Fibroblast of lung (primary cell): ENCODE results near the gene ITPK1. TPM values are rescaled to one million over a fixed set of nuclear protein-coding genes. Genes with fewer than 3 reads are reported as not detected.

Experiments used
- DNase-seq, 2 donors: peaks; one replicate each; pipeline versions ENCODE4 v3.0.0 to v3.0.0-alpha.2; 2010; ENCODE audit warnings: low read depth in 2 of 2
- H2AFZ ChIP-seq: 2 replicates; pipeline ENCODE4 v1.5.1; 2012; ENCODE audit warnings: low read length, control low read depth, inconsistent platforms
- H3K27ac ChIP-seq: 2 replicates; pipeline ENCODE4 v1.5.1; 2011; ENCODE audit warnings: low read length, control low read depth; ENCODE audit not compliant: insufficient read depth
- H3K27me3 ChIP-seq: 2 replicates; pipeline ENCODE4 v1.5.1; 2011; ENCODE audit warnings: mild to moderate bottlenecking, low read length; ENCODE audit not compliant: control insufficient read depth, insufficient read depth
- H3K36me3 ChIP-seq: 2 replicates; pipeline ENCODE4 v1.5.1; 2011; ENCODE audit warnings: low read length; ENCODE audit not compliant: control insufficient read depth, insufficient read depth
- H3K4me1 ChIP-seq: 2 replicates; pipeline ENCODE4 v1.5.1; 2011; ENCODE audit warnings: low read length; ENCODE audit not compliant: control insufficient read depth, insufficient read depth; ENCODE audit errors: extremely low read depth
- H3K4me2 ChIP-seq: 2 replicates; pipeline ENCODE4 v1.5.1; 2011; ENCODE audit warnings: low read length, control low read depth; ENCODE audit not compliant: insufficient read depth; ENCODE audit errors: extremely low read depth
- H3K4me3 ChIP-seq, 4 experiments: fragments of 200-600 bp in 1 of 4; sonication (generic) in 1 of 4; replicated peaks in 1 of 4; 2 replicates each; pipeline ENCODE4 v1.5.1; 2011 to 2016; ENCODE audit warnings: low read length in 4 of 4, low read depth in 3 of 4, mild to moderate bottlenecking in 3 of 4, control low read depth in 2 of 4, inconsistent platforms in 1 of 4, mixed read lengths in 1 of 4; ENCODE audit not compliant: insufficient read depth in 1 of 4; ENCODE audit errors: control extremely low read depth in 1 of 4
- H3K79me2 ChIP-seq: 2 replicates; pipeline ENCODE4 v1.5.1; 2012; ENCODE audit warnings: mild to moderate bottlenecking, low read length, inconsistent platforms; ENCODE audit not compliant: control insufficient read depth, insufficient read depth
- H3K9ac ChIP-seq: 2 replicates; pipeline ENCODE4 v1.5.1; 2011; ENCODE audit warnings: mild to moderate bottlenecking, low read length, control low read depth; ENCODE audit not compliant: insufficient read depth
- H3K9me3 ChIP-seq: 2 replicates; pipeline ENCODE4 v1.5.1; 2012; ENCODE audit warnings: low read depth, low read length; ENCODE audit not compliant: control insufficient read depth, insufficient read depth
- H4K20me1 ChIP-seq: 2 replicates; pipeline ENCODE4 v1.5.1; 2011; ENCODE audit warnings: low read length; ENCODE audit not compliant: control insufficient read depth, insufficient read depth; ENCODE audit errors: extremely low read depth
- EZH2 ChIP-seq: IDR thresholded peaks from 2 replicates; pipeline ENCODE4 v1.5.1; 2012; ENCODE audit warnings: low read length, control low read depth, mild to moderate bottlenecking; ENCODE audit errors: missing control alignments
- polyA plus RNA-seq, 2 donors: library from polyadenylated mRNA; depleted of rRNA in 1 of 2; stranded (reverse) in 1 of 2; unstranded in 1 of 2; fragments of >200 nt; gene quantifications; 2 replicates each; pipeline ENCODE4 v1.2.1, GENCODE V29; 2011 to 2012; ENCODE audit warnings: missing spikeins in 1 of 2
- total RNA-seq: library from RNA; depleted of rRNA; stranded (reverse); fragments of >200 nt; gene quantifications from 2 replicates; pipeline ENCODE4 v1.2.1, GENCODE V29; 2014
- TF ChIP-seq, protein P1 (sequence below), 2 donors: IDR thresholded peaks in 1 of 2; conservative IDR thresholded peaks in 1 of 2; 1 replicate in 1 of 2; 2 replicates in 1 of 2; pipeline ENCODE4 v1.5.1; 2011 to 2012; ENCODE audit warnings: low read length in 2 of 2, control low read depth in 1 of 2, inconsistent platforms in 1 of 2, low read depth in 1 of 2, mild to moderate bottlenecking in 1 of 2

ITPK1 gene
- total and polyA plus RNA-seq, 2 donors (not counting 1 experiment from before 2014, with no cell fraction given) = 9.2 to 23.1 TPM

DNA sequence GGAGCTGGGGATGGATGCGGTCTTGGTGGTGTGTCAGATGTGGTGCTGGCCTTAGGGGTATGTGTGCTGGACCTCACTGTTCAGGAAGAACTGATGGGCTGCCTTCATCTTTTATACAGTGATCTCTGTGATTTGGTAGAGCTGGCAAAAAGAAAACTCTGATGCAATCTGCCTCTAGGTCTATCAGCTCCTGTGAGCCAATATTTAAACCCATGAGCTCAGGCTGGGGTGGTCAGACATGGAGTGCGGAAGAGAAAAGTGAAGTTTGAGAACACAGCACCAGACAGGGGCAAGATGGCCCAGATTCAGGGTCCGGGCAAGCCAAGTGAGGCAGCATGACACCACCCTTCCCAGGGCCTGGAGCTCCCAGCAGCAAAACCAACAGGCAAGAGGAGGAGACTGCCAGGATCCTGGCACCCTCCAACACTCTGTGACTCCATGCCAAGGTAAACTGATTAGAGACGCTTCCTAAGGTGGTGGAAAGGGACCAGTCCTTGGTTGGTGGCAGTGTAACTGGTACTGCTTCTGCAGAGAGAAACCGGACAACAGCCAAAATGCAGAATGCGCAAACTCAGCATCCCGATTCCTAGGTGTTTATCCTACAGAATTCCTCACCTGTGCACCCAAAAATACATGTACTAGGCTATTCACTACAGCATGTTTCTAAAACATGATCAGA lies 110.5 kb downstream of the ITPK1 start:
- Histone ChIP-seq H3K27ac (no peak overlapping the region), H3K27me3 (no peaks in the 10 kb centered on the region), H3K4me3 (no peak overlapping the region), H3K9me3 (no peaks in the 10 kb centered on the region), H3K36me3 (no peaks in the 10 kb centered on the region), H3K4me1 (peaks cover 5% of the 10 kb centered on the region), H4K20me1 (no peaks in the 10 kb centered on the region), H3K79me2 (no peaks in the 10 kb centered on the region), H3K4me2 (no peak overlapping the region), H2AFZ (no peak overlapping the region), H3K9ac (no peak overlapping the region)
- DNase-seq = no peak
- TF ChIP-seq, protein P1, sequence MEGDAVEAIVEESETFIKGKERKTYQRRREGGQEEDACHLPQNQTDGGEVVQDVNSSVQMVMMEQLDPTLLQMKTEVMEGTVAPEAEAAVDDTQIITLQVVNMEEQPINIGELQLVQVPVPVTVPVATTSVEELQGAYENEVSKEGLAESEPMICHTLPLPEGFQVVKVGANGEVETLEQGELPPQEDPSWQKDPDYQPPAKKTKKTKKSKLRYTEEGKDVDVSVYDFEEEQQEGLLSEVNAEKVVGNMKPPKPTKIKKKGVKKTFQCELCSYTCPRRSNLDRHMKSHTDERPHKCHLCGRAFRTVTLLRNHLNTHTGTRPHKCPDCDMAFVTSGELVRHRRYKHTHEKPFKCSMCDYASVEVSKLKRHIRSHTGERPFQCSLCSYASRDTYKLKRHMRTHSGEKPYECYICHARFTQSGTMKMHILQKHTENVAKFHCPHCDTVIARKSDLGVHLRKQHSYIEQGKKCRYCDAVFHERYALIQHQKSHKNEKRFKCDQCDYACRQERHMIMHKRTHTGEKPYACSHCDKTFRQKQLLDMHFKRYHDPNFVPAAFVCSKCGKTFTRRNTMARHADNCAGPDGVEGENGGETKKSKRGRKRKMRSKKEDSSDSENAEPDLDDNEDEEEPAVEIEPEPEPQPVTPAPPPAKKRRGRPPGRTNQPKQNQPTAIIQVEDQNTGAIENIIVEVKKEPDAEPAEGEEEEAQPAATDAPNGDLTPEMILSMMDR (conservative IDR thresholded peaks at IDR 0.05 in 1 of 2, IDR thresholded peaks at IDR 0.05 in 1 of 2; ENCODE audit: low read depth in 1 of 2, low read length in 2 of 2) = no peak
- TF ChIP-seq EZH2 = no peak

DNA sequence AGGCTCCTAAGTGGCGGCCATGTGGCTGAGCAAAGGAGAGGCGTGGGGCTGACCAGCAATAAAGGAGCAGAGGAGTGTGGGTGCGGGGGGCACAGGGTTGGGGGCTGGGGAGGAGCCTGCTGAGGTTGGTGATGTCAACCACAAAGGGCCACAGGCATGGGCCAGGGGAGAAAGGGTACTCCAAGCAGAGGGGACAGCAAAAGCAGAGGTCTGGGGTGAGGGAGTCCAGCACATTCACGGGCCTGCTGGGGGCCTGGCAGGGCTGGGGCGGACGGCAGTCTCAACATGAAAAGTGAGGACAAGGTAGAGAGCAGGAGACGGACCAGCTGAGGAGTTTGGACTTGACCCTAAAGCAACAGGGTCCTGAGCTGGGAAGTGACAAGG lies 111.0 kb downstream of the ITPK1 start:
- no peak for DNase-seq
- no peak overlapping the region for H3K9ac ChIP-seq
- H3K4me2 ChIP-seq = no peak overlapping the region
- H3K79me2 ChIP-seq = no peaks in the 10 kb centered on the region
- H3K4me1 ChIP-seq = peaks cover 5% of the 10 kb centered on the region
- no peak overlapping the region for H2AFZ ChIP-seq
- H3K36me3 ChIP-seq = no peaks in the 10 kb centered on the region
- no peak overlapping the region for H3K4me3 ChIP-seq
- no peaks in the 10 kb centered on the region for H3K9me3 ChIP-seq
- no peak for TF ChIP-seq EZH2
- TF ChIP-seq, protein P1 (conservative IDR thresholded peaks at IDR 0.05 in 1 of 2, IDR thresholded peaks at IDR 0.05 in 1 of 2; ENCODE audit: low read depth in 1 of 2, low read length in 2 of 2) = no peak
- no peaks in the 10 kb centered on the region for H3K27me3 ChIP-seq
- no peak overlapping the region for H3K27ac ChIP-seq
- H4K20me1 ChIP-seq = no peaks in the 10 kb centered on the region

DNA sequence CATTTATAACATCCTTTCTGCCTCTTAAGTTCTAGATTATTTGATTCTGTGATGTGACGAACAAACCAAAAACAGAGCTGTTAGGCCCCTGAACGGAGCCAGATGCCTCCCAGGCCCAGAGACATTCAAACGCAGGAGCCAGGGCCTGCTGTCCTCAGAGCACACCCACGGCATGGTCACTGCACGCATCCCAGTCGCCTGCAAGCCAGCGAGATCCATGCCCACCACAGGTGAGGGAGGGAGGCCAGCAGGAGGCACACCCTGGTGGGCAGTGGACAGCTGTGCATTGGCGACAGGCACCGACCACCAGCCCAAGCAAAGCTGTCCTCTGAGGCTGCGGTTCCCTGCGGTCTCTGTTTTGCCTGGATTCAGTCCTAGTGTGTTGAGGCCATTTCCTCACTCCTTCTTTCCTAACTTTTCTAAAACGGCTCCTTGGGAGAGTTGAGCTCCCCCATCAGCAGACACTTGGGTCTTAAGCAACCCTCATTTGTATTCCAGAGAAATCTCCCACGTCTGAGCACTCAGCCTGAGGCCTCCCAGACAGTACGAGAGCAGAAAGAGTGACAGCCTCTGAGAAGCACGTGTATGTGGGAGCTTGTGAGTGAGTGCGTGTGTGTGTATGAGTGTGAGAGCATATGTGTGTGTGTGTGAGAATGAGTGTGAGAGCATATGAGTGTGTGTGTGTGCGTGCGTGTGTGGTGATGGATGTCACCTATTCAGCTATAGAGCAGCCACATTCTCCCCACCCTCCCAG lies 111.6 kb downstream of the ITPK1 start:
- no peaks in the 10 kb centered on the region for H3K27me3 ChIP-seq
- TF ChIP-seq, protein P1 (conservative IDR thresholded peaks at IDR 0.05 in 1 of 2, IDR thresholded peaks at IDR 0.05 in 1 of 2; ENCODE audit: low read depth in 1 of 2, low read length in 2 of 2) = no peak
- no peak for TF ChIP-seq EZH2
- H3K27ac ChIP-seq = no peak overlapping the region
- H3K4me1 ChIP-seq = peaks cover 5% of the 10 kb centered on the region
- no peak overlapping the region for H3K9ac ChIP-seq
- peak in 1 of 2 donors; percentile 8 for DNase-seq
- no peak overlapping the region for H3K4me3 ChIP-seq
- H3K4me2 ChIP-seq = no peak overlapping the region
- H3K9me3 ChIP-seq = no peaks in the 10 kb centered on the region
- H3K79me2 ChIP-seq = no peaks in the 10 kb centered on the region
- no peaks in the 10 kb centered on the region for H3K36me3 ChIP-seq
- H2AFZ ChIP-seq = no peak overlapping the region
- no peaks in the 10 kb centered on the region for H4K20me1 ChIP-seq
